ENCODE results near the gene RBMS2.

The RBMS2 gene

DNA sequence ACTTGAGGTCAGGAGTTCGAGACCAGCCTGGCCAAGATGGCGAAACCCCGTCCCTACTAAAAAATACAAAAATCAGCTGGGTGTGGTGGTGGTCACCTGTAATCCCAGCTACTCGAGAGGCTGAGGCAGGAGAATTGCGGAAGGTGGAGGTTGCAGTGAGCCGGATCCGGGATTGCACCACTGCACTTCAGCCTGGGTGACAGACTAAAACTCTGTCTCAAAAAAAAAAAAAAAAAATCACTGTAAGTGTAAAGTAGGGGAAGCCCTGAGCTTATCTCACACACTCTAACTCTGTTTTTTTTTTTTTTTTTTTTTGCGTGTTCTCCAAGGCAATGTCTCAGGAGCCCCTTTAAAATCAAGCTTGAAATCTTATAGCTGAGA lies 421 bp upstream of the RBMS2 start:
- peak overlapping the region; percentile 62 for H3K9ac ChIP-seq (ENCODE audit: low read length)
- no peaks in the 10 kb centered on the region for H3K27me3 ChIP-seq (ENCODE audit: control insufficient read depth, insufficient read depth, low read length)
- peak overlapping the region; percentile 81 for H3K4me3 ChIP-seq (ENCODE audit: low read length)
- H3K27ac ChIP-seq (ENCODE audit: low read depth, low read length), result peak overlapping the region; percentile 89
- H3K36me3 ChIP-seq (ENCODE audit: control insufficient read depth, insufficient read depth, low read length), result no peaks in the 10 kb centered on the region
- peaks cover 12% of the 10 kb centered on the region for H3K4me1 ChIP-seq (ENCODE audit: control insufficient read depth, insufficient read depth, low read length)

GRCh38 chr12:56522411-56523193 lies 982 bp downstream of the RBMS2 start:
- no peaks in the 10 kb centered on the region for H3K27me3 ChIP-seq (ENCODE audit: control insufficient read depth, insufficient read depth, low read length)
- H3K4me1 ChIP-seq (ENCODE audit: control insufficient read depth, insufficient read depth, low read length), result peaks cover 15% of the 10 kb centered on the region
- H3K27ac ChIP-seq (ENCODE audit: low read depth, low read length), result peak overlapping the region; percentile 89
- H3K4me3 ChIP-seq (ENCODE audit: low read length), result peak overlapping the region; percentile 81
- H3K9ac ChIP-seq (ENCODE audit: low read length), result peak overlapping the region; percentile 42
- no peaks in the 10 kb centered on the region for H3K36me3 ChIP-seq (ENCODE audit: control insufficient read depth, insufficient read depth, low read length)

DNA sequence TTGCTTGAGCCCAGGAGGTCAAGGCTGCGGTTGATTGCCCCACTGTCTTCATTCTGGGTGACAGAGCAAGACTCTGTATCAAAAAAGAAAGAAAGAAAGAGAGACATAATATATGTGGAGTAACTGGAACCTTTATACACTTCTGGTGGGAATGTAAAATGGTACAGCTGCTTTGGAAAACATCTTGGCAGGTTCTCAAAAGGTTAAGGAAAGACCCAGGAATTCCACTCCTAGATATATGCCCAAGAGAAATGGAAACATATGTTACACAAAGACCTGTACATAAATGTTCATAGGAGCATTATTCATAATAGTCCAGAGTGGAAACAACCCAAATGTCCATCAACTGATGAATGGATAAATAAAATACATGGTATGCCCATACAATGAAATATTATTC lies 7.2 kb downstream of the RBMS2 start:
- H3K27me3 ChIP-seq (ENCODE audit: control insufficient read depth, insufficient read depth, low read length), result no peaks in the 10 kb centered on the region
- H3K4me3 ChIP-seq (ENCODE audit: low read length), result no peak overlapping the region
- no peaks in the 10 kb centered on the region for H3K36me3 ChIP-seq (ENCODE audit: control insufficient read depth, insufficient read depth, low read length)
- no peak overlapping the region for H3K27ac ChIP-seq (ENCODE audit: low read depth, low read length)
- no peak overlapping the region for H3K9ac ChIP-seq (ENCODE audit: low read length)
- peaks cover 7% of the 10 kb centered on the region for H3K4me1 ChIP-seq (ENCODE audit: control insufficient read depth, insufficient read depth, low read length)

DNA sequence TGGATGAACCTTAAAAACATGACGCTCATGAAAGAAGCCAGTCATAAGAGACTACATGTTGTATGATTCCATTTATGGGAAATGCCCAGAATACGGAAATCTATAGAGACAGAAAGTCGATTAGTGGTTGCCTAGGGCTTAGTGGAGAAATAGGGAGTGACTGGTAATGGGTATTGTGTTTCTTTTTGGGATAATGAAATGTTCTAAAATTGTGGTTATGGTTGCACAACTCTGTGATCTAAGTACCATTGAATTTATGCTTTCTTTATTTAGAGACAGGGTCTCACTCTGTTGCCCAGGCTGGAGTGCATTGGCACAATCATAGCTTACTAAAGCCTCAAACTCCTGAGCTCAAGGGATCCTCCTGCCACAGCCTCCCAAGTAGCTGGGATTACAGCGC lies 8.0 kb downstream of the RBMS2 start:
- H3K4me3 ChIP-seq (ENCODE audit: low read length), result no peak overlapping the region
- no peak overlapping the region for H3K9ac ChIP-seq (ENCODE audit: low read length)
- H3K36me3 ChIP-seq (ENCODE audit: control insufficient read depth, insufficient read depth, low read length), result no peaks in the 10 kb centered on the region
- H3K4me1 ChIP-seq (ENCODE audit: control insufficient read depth, insufficient read depth, low read length), result peaks cover 4% of the 10 kb centered on the region
- H3K27me3 ChIP-seq (ENCODE audit: control insufficient read depth, insufficient read depth, low read length), result no peaks in the 10 kb centered on the region
- no peak overlapping the region for H3K27ac ChIP-seq (ENCODE audit: low read depth, low read length)

- Histone ChIP-seq H3K4me3 (ENCODE audit: low read length) (no peak overlapping the region), H3K9ac (ENCODE audit: low read length) (no peak overlapping the region), H3K36me3 (ENCODE audit: control insufficient read depth, insufficient read depth, low read length) (no peaks in the 10 kb centered on the region), H3K4me1 (ENCODE audit: control insufficient read depth, insufficient read depth, low read length) (peaks cover 4% of the 10 kb centered on the region), H3K27ac (ENCODE audit: low read depth, low read length) (no peak overlapping the region), H3K27me3 (ENCODE audit: control insufficient read depth, insufficient read depth, low read length) (no peaks in the 10 kb centered on the region)
Observed at GRCh38 chr12:56530390-56531055, 8.9 kb downstream of the RBMS2 start.

- H3K4me1 ChIP-seq (ENCODE audit: control insufficient read depth, insufficient read depth, low read length), result no peaks in the 10 kb centered on the region
- no peaks in the 10 kb centered on the region for H3K27me3 ChIP-seq (ENCODE audit: control insufficient read depth, insufficient read depth, low read length)
- H3K36me3 ChIP-seq (ENCODE audit: control insufficient read depth, insufficient read depth, low read length), result no peaks in the 10 kb centered on the region
- H3K4me3 ChIP-seq (ENCODE audit: low read length), result no peak overlapping the region
- H3K27ac ChIP-seq (ENCODE audit: low read depth, low read length), result no peak overlapping the region
- H3K9ac ChIP-seq (ENCODE audit: low read length), result no peak overlapping the region
Observed at GRCh38 chr12:56537546-56537945, 15.9 kb downstream of the RBMS2 start.

DNA sequence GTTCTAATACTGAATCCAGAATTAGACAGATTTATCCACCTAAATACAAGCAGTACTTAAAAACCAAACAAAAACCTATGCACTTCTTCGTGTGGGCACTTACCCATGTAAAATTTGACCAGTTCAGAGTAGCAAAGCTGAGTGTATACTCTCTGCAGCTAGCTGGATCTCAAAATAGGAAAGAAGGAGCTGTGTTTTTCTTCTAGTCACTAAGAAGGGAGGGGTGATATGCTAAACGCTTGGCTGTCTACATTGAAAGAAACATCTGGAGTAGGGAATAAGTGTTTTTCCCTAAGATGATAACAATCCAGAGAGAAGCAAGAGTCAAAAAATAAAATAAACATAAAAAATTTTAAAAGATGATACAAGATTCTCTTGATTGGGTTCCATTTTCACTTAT lies 20.0 kb downstream of the RBMS2 start:
- Histone ChIP-seq H3K4me3 (ENCODE audit: low read length) (no peak overlapping the region), H3K27ac (ENCODE audit: low read depth, low read length) (no peak overlapping the region), H3K9ac (ENCODE audit: low read length) (no peak overlapping the region), H3K36me3 (ENCODE audit: control insufficient read depth, insufficient read depth, low read length) (no peaks in the 10 kb centered on the region), H3K4me1 (ENCODE audit: control insufficient read depth, insufficient read depth, low read length) (no peaks in the 10 kb centered on the region), H3K27me3 (ENCODE audit: control insufficient read depth, insufficient read depth, low read length) (no peaks in the 10 kb centered on the region)

DNA sequence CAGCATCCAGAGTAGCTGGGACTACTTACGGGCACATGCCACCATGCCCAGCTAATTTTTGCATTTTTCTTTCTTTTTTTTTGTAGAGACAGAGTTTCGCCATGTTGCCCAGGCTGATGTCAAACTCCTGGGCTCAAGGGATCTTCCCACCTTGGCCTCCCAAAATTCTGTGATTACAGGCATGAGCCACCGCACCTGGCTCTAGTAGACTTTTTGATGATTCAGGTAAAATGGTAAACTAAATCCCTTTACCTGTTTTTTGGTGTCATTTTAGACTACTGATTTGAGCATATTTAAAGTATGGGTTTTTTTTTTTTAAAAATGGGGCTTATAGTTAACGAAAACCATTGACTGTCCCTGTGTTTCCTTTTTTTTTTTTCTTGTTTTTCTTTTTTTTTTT lies 20.5 kb downstream of the RBMS2 start:
- no peaks in the 10 kb centered on the region for H3K27me3 ChIP-seq (ENCODE audit: control insufficient read depth, insufficient read depth, low read length)
- H3K9ac ChIP-seq (ENCODE audit: low read length), result no peak overlapping the region
- H3K4me3 ChIP-seq (ENCODE audit: low read length), result no peak overlapping the region
- no peaks in the 10 kb centered on the region for H3K36me3 ChIP-seq (ENCODE audit: control insufficient read depth, insufficient read depth, low read length)
- no peak overlapping the region for H3K27ac ChIP-seq (ENCODE audit: low read depth, low read length)
- H3K4me1 ChIP-seq (ENCODE audit: control insufficient read depth, insufficient read depth, low read length), result no peaks in the 10 kb centered on the region

DNA sequence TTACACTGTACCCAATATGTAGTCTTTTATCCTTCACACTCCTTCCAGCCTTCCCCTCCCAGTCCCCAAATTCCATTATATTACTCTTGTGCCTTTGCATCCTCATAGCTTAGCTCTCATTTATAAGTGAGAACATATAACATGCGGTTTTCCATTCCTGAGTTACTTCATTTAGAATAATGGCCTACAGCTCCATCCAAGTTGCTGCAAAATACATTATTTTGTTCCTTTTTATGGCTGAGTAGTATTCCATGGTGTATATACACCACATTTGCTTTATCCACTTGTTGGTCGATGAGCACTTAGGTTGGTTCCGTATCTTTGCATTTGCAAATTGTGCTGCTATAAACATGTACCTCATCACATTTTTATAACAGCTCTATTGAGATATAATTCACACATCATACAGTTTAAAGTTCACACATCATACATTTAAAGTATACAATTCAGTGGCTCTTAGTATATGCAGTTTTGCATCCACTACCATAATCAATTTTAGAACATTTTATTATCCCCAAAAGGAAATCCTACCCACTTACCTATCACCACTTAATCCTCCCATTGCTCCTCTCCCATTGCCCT lies 23.5 kb downstream of the RBMS2 start:
- no peaks in the 10 kb centered on the region for H3K27me3 ChIP-seq (ENCODE audit: control insufficient read depth, insufficient read depth, low read length)
- H3K4me3 ChIP-seq (ENCODE audit: low read length), result no peak overlapping the region
- no peaks in the 10 kb centered on the region for H3K36me3 ChIP-seq (ENCODE audit: control insufficient read depth, insufficient read depth, low read length)
- H3K27ac ChIP-seq (ENCODE audit: low read depth, low read length), result no peak overlapping the region
- H3K9ac ChIP-seq (ENCODE audit: low read length), result no peak overlapping the region
- no peaks in the 10 kb centered on the region for H3K4me1 ChIP-seq (ENCODE audit: control insufficient read depth, insufficient read depth, low read length)

DNA sequence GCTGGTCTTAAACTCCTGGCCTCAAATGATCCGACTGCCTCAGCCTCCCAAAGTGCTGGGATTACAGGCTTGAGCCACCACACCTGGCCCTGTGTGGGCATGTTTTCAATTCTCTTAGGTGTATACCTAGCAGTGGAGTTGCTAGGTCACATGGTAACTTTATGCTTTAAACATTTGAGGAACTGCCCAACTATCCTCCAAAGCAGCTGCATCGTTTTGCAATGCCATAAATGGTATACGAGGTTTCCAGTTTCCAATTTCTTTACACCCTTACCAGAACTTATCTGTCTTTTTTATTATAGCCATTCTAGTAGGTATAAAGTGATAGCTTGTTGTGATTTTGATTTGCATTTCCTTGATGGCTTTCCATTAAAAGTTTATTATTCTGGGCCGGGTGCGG lies 25.1 kb downstream of the RBMS2 start:
- Histone ChIP-seq H3K9ac (ENCODE audit: low read length) (no peak overlapping the region), H3K27ac (ENCODE audit: low read depth, low read length) (no peak overlapping the region), H3K36me3 (ENCODE audit: control insufficient read depth, insufficient read depth, low read length) (no peaks in the 10 kb centered on the region), H3K4me3 (ENCODE audit: low read length) (no peak overlapping the region), H3K27me3 (ENCODE audit: control insufficient read depth, insufficient read depth, low read length) (no peaks in the 10 kb centered on the region), H3K4me1 (ENCODE audit: control insufficient read depth, insufficient read depth, low read length) (no peaks in the 10 kb centered on the region)

DNA sequence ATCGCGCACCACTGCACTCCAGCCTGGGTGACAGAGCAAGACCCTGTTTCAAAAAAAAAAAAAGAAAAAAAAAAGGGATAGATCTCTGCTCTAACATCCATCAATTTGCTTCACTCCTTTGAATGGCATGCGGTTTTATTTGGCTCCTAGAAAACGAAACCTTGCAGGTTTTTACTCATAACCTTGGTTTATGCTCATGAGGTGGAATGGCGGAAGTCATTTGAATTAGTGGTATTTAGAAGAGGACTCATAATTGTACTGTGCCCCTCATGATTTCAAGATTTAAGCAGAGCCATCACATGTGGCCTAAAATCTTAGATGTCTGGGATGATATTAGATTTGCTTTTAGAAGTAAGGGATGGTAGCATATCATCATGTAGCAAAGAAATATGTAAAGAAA lies 29.4 kb downstream of the RBMS2 start:
- no peak overlapping the region for H3K27ac ChIP-seq (ENCODE audit: low read depth, low read length)
- no peaks in the 10 kb centered on the region for H3K4me1 ChIP-seq (ENCODE audit: control insufficient read depth, insufficient read depth, low read length)

DNA sequence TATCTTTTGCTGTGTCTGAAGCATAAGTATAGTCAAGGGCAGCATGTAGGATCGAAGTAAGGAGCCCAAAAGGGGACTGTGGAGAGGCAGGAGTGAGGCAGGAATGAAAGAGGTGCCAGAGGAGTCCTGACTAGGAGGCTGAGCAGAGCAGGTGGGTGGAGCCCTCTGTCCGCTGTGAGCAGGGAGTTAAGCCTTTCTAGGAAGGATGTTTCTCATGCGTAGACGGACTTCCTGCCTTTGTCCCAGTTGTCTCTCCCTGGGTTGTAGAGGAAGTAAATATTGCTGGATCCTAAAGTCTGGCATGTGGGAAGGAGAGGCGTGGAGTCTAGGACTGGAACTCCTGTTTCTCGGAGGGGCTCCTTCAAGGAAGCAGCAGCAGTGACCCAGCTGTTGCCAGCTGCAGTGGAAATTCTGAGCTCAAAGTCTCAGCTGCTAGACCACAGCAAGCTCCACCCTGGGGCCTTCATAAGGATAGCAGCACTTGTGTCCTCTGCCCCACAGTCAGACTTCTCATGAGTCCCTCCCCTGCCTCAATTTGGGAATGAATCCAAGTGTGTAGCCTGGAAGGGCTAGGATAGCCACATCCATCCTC lies 44.0 kb downstream of the RBMS2 start:
- H3K36me3 ChIP-seq (ENCODE audit: control insufficient read depth, insufficient read depth, low read length), result peaks cover 7% of the 10 kb centered on the region
- peak overlapping the region; percentile 54 for H3K27ac ChIP-seq (ENCODE audit: low read depth, low read length)
- H3K4me1 ChIP-seq (ENCODE audit: control insufficient read depth, insufficient read depth, low read length), result peaks cover 4% of the 10 kb centered on the region
- H3K4me3 ChIP-seq (ENCODE audit: low read length), result peak overlapping the region; percentile 7
- H3K27me3 ChIP-seq (ENCODE audit: control insufficient read depth, insufficient read depth, low read length), result no peaks in the 10 kb centered on the region
- no peak overlapping the region for H3K9ac ChIP-seq (ENCODE audit: low read length)

More for the DNA sequence above, 29.4 kb downstream of the RBMS2 start:
- Histone ChIP-seq H3K36me3 (ENCODE audit: control insufficient read depth, insufficient read depth, low read length) (no peaks in the 10 kb centered on the region), H3K27me3 (ENCODE audit: control insufficient read depth, insufficient read depth, low read length) (no peaks in the 10 kb centered on the region), H3K9ac (ENCODE audit: low read length) (no peak overlapping the region), H3K4me3 (ENCODE audit: low read length) (no peak overlapping the region)

All from rectal smooth muscle tissue (tissue), 1 donor.